Measurements from ENCODE around the gene PIKFYVE. TPM values are rescaled to one million over a fixed set of nuclear protein-coding genes. Genes with fewer than 3 reads are reported as not detected.
"Not testable (repeated sequence)": the region's sequence is repeated elsewhere in the genome, so short reads cannot be mapped to it uniquely, and the experiment has no call there.

Gene PIKFYVE
- total RNA-seq, 1 donor from 2014 or later = 20.2 TPM

DNA sequence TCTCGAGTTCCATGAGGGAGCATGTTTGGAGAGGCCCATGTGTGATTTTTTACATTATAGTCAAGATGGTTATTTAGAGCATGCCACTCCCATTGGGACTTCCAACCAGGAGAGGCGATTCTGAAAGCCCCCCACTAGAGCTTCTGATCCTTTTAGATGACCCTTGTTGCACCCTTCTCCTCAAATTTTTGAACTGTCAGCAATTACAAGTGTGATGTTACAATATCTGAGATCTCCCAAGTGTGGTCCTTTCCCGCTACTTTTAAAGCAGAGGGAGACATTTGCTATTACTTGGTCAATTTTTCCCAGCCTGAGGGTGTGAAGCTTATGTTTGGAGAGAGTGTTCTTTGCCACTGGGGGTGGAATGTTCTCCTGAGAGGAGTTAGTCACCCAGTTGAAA is 123.9 kb downstream of the PIKFYVE start:
- DNase-seq (ENCODE audit: low spot score) = no peak
- intact Hi-C loops (cut with DNase I) = no loop called here

DNA sequence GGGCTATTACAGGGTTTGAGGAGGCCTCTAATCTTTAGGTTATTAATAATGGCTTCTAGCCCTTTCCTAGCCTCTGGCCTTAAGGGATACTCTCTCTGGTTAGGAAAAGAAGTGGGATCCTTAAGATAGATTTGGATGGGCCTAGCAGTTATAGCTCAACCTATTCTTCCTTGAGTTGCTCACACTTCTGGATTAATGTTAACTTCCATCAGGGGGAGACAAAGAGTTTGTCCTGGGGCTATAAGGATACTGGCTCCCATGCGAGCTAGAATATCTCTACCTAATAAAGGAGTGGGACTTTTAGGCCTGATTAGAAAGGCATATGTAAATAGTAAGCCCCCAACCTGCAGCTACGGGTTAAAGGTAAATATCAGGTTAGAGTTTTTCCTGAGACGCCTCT is 126.2 kb downstream of the PIKFYVE start:
- intact Hi-C loops (cut with DNase I) = no loop called here
- no peak for DNase-seq (ENCODE audit: low spot score)

- DNase-seq (ENCODE audit: low spot score); intact Hi-C loops (cut with DNase I): not testable (repeated sequence)
These were observed 130.7 kb downstream of the PIKFYVE start for GRCh38 chr2:208396796-208397195.

DNA sequence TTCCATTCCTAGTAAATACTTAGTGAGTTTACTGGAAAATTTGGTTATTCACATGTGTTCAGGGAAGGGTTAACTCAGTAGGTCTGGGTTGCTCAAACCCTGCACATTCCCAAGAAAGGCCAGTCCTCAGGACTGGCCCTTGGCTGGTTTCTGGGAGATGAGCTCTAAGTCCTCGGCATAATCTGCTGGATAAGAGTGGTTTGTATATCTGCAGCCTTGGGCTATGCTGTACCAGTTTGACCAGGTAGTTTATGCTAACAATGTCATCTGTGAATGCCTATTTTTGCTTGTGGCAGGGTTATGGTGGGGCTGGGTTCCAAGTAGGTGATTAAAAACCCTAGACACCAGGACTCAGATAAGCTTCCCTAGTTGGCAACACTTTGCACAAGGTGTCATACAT is 133.1 kb downstream of the PIKFYVE start:
- intact Hi-C loops (cut with DNase I) = no loop called here
- DNase-seq (ENCODE audit: low spot score) = no peak

DNA sequence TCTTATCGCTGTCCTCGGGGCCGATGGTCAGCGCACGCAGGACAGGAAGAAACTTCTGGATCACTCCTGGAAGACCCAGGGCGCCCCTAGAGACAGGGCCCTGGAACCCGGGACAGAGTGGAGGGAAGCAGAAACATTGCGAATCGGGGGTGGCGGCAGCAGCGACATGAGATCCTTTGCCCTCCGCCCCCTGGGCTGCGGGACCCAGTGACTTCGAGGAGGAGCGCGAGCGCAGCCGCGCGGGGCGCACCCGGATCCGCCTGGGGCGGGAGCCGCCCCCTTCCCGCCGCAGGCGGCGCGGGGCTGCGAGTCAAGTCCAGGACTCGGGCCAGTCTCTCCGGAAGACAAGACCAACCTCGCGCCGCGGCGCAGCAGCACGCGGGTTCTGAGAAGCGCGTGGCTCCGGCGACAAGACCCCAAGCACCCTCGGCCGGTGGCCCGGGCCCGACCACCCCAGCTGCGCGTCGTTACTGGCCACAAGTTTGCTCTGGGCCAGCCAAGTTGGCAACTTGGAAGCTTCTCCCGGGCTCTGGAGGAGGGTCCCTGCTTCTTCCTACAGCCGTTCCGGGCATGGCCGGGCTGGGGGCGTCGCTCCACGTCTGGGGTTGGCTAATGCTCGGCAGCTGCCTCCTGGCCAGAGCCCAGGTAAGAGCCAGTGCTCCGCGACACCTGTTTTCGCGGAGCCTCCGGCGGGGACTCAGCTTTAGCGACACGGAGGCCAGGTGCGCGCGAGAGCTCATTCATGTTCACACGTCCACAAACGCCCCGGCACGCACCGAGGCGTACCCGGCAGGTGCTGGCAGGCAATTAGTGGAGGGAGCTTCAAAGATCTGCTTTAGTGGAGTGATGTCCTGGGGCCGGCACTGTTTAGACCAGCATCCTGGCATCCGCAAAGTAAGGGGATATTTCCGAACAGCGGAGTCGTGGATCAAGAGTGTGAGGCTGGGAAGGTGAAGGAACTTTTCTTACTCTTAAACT is 140.7 kb downstream of the PIKFYVE start, which contains the start of gene PTH2R:
TSS of gene PTH2R (plus strand) at position 319 of the 978 bp plus-strand sequence. CDS start at position 571, 252 bp downstream.
- no peak for DNase-seq (ENCODE audit: low spot score)
- intact Hi-C loops (cut with DNase I) = loop anchor here (10.0 kb wide), 1 partner anchor 928 kb away; no protein-coding TSS in a partner anchor

DNA sequence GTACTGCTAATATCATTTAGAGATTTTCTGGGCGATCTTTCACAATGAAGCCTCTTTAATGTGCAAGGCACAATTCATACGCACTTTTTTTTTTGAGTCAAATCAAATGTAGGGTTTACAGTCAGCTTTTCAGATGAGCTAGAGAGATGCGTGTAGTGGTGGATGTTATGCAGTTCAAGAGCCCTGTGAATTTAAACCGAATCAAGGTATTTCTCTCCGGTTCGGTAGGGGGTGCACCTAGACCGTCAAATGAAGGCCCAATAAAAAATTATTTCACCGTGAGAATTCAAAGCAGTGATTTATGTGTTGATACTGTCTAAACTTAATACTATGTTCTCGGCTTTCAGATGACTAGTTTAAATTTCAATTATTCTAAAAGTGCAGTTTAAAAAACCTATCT is 141.6 kb downstream of the PIKFYVE start:
- intact Hi-C loops (cut with DNase I) = loop anchor here (10.0 kb wide), 1 partner anchor 927 kb away; no protein-coding TSS in a partner anchor
- DNase-seq (ENCODE audit: low spot score) = no peak

Other genes with a start within 250 kb of the PIKFYVE start
- 12.0 TPM for gene PLEKHM3, start 240.7 kb upstream of the PIKFYVE start, total RNA-seq
- not detected for gene CRYGD, start 141.7 kb upstream of the PIKFYVE start, total RNA-seq
- gene CRYGC, start 136.4 kb upstream of the PIKFYVE start, total RNA-seq = not detected
- not detected for gene CRYGB, start 120.1 kb upstream of the PIKFYVE start, total RNA-seq
- gene CRYGA, start 102.7 kb upstream of the PIKFYVE start, total RNA-seq = not detected
- gene C2orf80, start 76.2 kb upstream of the PIKFYVE start, total RNA-seq = not detected
- 17.7 TPM for gene IDH1, start 11.2 kb upstream of the PIKFYVE start, total RNA-seq
- gene PTH2R, start 140.5 kb downstream of the PIKFYVE start, total RNA-seq = not detected